ENCODE data around the gene PRTFDC1. TPM values are rescaled to one million over a fixed set of nuclear protein-coding genes. Genes with fewer than 3 reads are reported as not detected.
A peak's percentile ranks its signal among the peaks of the same experiment; 100 is the strongest.

The PRTFDC1 gene, protein sequence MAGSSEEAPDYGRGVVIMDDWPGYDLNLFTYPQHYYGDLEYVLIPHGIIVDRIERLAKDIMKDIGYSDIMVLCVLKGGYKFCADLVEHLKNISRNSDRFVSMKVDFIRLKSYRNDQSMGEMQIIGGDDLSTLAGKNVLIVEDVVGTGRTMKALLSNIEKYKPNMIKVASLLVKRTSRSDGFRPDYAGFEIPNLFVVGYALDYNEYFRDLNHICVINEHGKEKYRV
- 3.8 TPM for total RNA-seq
- polyA plus RNA-seq (ENCODE audit: insufficient read depth, low read depth, low replicate concordance): 6.1 TPM
- long read RNA-seq, donor 1, partial matches to known transcripts: 0 of 6 reads
- long read RNA-seq, donor 1, other reads (novel, unspliced or antisense): 6 of 6 reads
- long read RNA-seq, donor 2, partial matches to known transcripts: 0 of 1 reads
- long read RNA-seq, donor 2, other reads (novel, unspliced or antisense): 0 of 1 reads
- long read RNA-seq, donor 3, partial matches to known transcripts: 0 of 8 reads
- long read RNA-seq, donor 3, other reads (novel, unspliced or antisense): 7 of 8 reads
- long read RNA-seq, donor 4, partial matches to known transcripts: 0 of 2 reads
- long read RNA-seq, donor 4, other reads (novel, unspliced or antisense): 0 of 2 reads
- long read RNA-seq, donor 5: 0 reads
- long read RNA-seq, donor 6, partial matches to known transcripts: 0 of 19 reads
- long read RNA-seq, donor 6, other reads (novel, unspliced or antisense): 18 of 19 reads
- long read RNA-seq, donor 7, partial matches to known transcripts: 0 of 1 reads
- long read RNA-seq, donor 7, other reads (novel, unspliced or antisense): 0 of 1 reads
- long read RNA-seq, donor 8, partial matches to known transcripts: 0 of 8 reads
- long read RNA-seq, donor 8, other reads (novel, unspliced or antisense): 6 of 8 reads
- long read RNA-seq, donor 9, partial matches to known transcripts: 0 of 7 reads
- long read RNA-seq, donor 9, other reads (novel, unspliced or antisense): 7 of 7 reads
- long read RNA-seq, donor 10, partial matches to known transcripts: 0 of 5 reads
- long read RNA-seq, donor 10, other reads (novel, unspliced or antisense): 5 of 5 reads

DNA sequence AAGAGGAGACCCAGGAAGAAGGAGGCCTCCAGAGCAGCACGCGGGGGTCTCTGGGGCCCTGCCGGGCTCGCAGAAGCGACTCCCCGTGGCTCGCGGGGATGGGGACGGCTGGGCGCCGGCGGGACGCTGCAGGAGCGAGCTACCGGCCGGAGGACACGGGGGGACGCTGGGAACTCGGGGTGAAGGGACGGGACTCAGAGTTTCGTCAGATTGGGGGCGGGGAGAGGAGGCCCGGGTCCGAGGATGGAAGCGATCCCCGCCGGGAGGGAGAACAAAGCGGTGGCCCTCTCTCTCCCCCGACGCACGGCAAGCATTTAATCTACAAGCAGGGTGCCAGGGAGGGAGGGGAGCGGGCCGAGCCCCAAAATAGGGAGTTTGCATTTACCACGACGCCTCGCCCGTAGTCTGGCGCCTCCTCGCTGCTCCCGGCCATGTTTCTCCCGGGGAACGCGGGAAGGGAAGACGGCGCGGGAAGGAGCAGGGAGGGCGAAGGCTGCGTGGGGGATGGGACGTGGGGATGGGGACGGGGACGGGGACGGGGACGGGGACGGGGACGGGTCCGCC, at the start of gene PRTFDC1:
Gene PRTFDC1, minus strand, starts transcription at position 464 of the 564 bp plus-strand sequence. Its CDS starts 31 bp downstream, at position 433.
- no peak for FAIRE-seq
- peak within 1 kb of the TSS; percentile 53 to 73 (median 64) for H3K4me3 ChIP-seq (ENCODE audit: low read length in 3 of 3)
- peak within 1 kb of the TSS; percentile 13 to 36 for H3K27ac ChIP-seq (ENCODE audit: low read depth in 2 of 2, low read length in 2 of 2)
- H3K36me3 ChIP-seq (ENCODE audit: control insufficient read depth in 2 of 3, insufficient read depth in 3 of 3, low read length in 3 of 3): no peaks in the 10 kb centered on the region
- intact Hi-C loops (cut with DNase I): no loop called here
- peaks cover 0 to 5% (median 3%) of the 10 kb centered on the region in 3 donors for H3K4me1 ChIP-seq (ENCODE audit: control insufficient read depth in 2 of 3, insufficient read depth in 2 of 3, low read depth in 1 of 3, low read length in 3 of 3)
- H3K27me3 ChIP-seq (ENCODE audit: control insufficient read depth, insufficient read depth, low read length): no peaks in the 10 kb centered on the region
- H3K9ac ChIP-seq (ENCODE audit: low read length in 3 of 3): peak within 1 kb of the TSS; percentile 49 to 55 (median 53)
- H3K9me3 ChIP-seq (ENCODE audit: control insufficient read depth in 2 of 3, insufficient read depth in 1 of 3, low read length in 3 of 3): no peaks in the 10 kb centered on the region
- TF ChIP-seq, protein P1, sequence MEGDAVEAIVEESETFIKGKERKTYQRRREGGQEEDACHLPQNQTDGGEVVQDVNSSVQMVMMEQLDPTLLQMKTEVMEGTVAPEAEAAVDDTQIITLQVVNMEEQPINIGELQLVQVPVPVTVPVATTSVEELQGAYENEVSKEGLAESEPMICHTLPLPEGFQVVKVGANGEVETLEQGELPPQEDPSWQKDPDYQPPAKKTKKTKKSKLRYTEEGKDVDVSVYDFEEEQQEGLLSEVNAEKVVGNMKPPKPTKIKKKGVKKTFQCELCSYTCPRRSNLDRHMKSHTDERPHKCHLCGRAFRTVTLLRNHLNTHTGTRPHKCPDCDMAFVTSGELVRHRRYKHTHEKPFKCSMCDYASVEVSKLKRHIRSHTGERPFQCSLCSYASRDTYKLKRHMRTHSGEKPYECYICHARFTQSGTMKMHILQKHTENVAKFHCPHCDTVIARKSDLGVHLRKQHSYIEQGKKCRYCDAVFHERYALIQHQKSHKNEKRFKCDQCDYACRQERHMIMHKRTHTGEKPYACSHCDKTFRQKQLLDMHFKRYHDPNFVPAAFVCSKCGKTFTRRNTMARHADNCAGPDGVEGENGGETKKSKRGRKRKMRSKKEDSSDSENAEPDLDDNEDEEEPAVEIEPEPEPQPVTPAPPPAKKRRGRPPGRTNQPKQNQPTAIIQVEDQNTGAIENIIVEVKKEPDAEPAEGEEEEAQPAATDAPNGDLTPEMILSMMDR (IDR thresholded peaks at IDR 0.05; ENCODE audit: borderline replicate concordance, extremely low read depth, insufficient read depth): peak; percentile 21
- peak in 4 of 5 donors; percentile 67 to 88 (median 84) for DNase-seq

DNA sequence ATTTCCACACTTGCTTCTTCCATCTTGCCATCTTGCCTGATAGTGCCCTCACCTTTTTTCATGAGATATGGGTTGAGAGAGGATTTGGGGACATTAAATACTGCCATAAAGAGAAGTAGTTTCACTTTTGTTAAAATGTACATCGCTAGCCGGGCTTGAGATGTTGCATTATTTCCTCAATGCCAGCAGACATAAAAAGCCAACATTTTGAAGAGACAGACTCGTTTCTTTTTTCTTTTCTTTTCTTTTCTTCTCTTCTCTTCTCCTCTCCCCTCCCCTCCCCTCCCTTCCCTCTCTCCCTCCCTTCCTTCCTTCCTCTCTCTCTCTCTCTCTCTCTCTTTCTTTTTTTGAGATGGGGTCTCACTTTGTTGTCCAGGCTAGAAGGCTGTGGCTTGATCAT, 45.6 kb upstream of the PRTFDC1 start:
- FAIRE-seq: no peak

DNA sequence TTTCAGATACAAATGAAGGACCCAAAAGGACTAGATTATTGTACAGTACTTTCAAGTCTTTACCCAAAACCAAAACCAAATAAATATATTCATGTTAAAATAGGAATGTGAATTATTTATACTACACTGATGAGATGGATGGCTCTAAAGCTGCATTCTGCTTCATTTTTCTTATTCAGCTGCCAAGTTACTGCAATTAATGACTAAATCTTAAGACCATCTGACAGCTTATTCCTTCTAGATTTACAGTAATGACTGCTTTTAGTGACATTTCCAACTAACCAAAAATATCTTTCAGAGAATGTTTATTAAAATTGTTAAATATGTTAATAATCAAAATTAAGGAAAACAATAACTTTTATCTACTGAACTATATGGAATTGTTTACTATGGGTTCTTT, 42.7 kb upstream of the PRTFDC1 start:
- H3K4me3 ChIP-seq (ENCODE audit: low read length in 3 of 3): no peak overlapping the region
- TF ChIP-seq, protein P1 (IDR thresholded peaks at IDR 0.05; ENCODE audit: borderline replicate concordance, extremely low read depth, insufficient read depth): no peak
- H3K9me3 ChIP-seq (ENCODE audit: control insufficient read depth in 2 of 3, insufficient read depth in 1 of 3, low read length in 3 of 3): no peaks in the 10 kb centered on the region
- intact Hi-C loops (cut with DNase I): no loop called here
- no peaks in the 10 kb centered on the region for H3K4me1 ChIP-seq (ENCODE audit: control insufficient read depth in 2 of 3, insufficient read depth in 2 of 3, low read depth in 1 of 3, low read length in 3 of 3)
- FAIRE-seq (no peak), DNase-seq (no peak)
- H3K9ac ChIP-seq (ENCODE audit: low read length in 3 of 3): no peak overlapping the region
- H3K27me3 ChIP-seq (ENCODE audit: control insufficient read depth, insufficient read depth, low read length): no peaks in the 10 kb centered on the region
- no peaks in the 10 kb centered on the region for H3K36me3 ChIP-seq (ENCODE audit: control insufficient read depth in 2 of 3, insufficient read depth in 3 of 3, low read length in 3 of 3)
- no peak overlapping the region for H3K27ac ChIP-seq (ENCODE audit: low read depth in 2 of 2, low read length in 2 of 2)

More for the DNA sequence above, 45.6 kb upstream of the PRTFDC1 start:
- Histone ChIP-seq H3K4me1 (ENCODE audit: control insufficient read depth in 2 of 3, insufficient read depth in 2 of 3, low read depth in 1 of 3, low read length in 3 of 3) (no peaks in the 10 kb centered on the region), H3K27ac (ENCODE audit: low read depth in 2 of 2, low read length in 2 of 2) (no peak overlapping the region), H3K27me3 (ENCODE audit: control insufficient read depth, insufficient read depth, low read length) (no peaks in the 10 kb centered on the region), H3K9me3 (ENCODE audit: control insufficient read depth in 2 of 3, insufficient read depth in 1 of 3, low read length in 3 of 3) (peaks cover 0 to 4% (median 0%) of the 10 kb centered on the region in 3 donors), H3K36me3 (ENCODE audit: control insufficient read depth in 2 of 3, insufficient read depth in 3 of 3, low read length in 3 of 3) (no peaks in the 10 kb centered on the region), H3K4me3 (ENCODE audit: low read length in 3 of 3) (no peak overlapping the region), H3K9ac (ENCODE audit: low read length in 3 of 3) (no peak overlapping the region)
- no peak for DNase-seq
- intact Hi-C loops (cut with DNase I): no loop called here
- TF ChIP-seq, protein P1 (IDR thresholded peaks at IDR 0.05; ENCODE audit: borderline replicate concordance, extremely low read depth, insufficient read depth): no peak
